Measurements from ENCODE around the gene CD300E. TPM values are rescaled to one million over a fixed set of nuclear protein-coding genes. Genes with fewer than 3 reads are reported as not detected.

The CD300E gene
- polyA plus RNA-seq, 1 donor (not counting 4 experiments of a cell fraction or from before 2014, with no cell fraction given): not detected

- no peak overlapping the region for H3K4me2 ChIP-seq (ENCODE audit: control insufficient read depth, extremely low read depth, insufficient read depth, low read depth, low read length)
- no peak overlapping the region for H3K9ac ChIP-seq (ENCODE audit: control insufficient read depth, extremely low read depth, insufficient read depth, low read length)
- H3K27me3 ChIP-seq (ENCODE audit: control insufficient read depth, extremely low read depth, insufficient read depth, low read length): peaks cover 18% of the 10 kb centered on the region
- H3K79me2 ChIP-seq (ENCODE audit: control insufficient read depth, insufficient read depth, low read length): no peaks in the 10 kb centered on the region
- TF ChIP-seq CTCF (optimal IDR thresholded peaks at IDR 0.05 in 1 of 3, IDR thresholded peaks at IDR 0.05 in 1 of 3, conservative IDR thresholded peaks at IDR 0.05 in 1 of 3; ENCODE audit: extremely low read depth in 1 of 3, insufficient read depth in 2 of 3, low read length in 3 of 3) (no peak), EZH2 (IDR thresholded peaks at IDR 0.05; ENCODE audit: low read length) (no peak)
- no peaks in the 10 kb centered on the region for H3K36me3 ChIP-seq (ENCODE audit: control insufficient read depth in 2 of 2, extremely low read depth in 1 of 2, insufficient read depth in 2 of 2, low read length in 2 of 2)
- no peak overlapping the region for H3K4me3 ChIP-seq (ENCODE audit: control insufficient read depth in 2 of 3, extremely low read depth in 1 of 3, insufficient read depth in 2 of 3, low read depth in 1 of 3, low read length in 3 of 3)
- H3K4me1 ChIP-seq (ENCODE audit: control insufficient read depth, extremely low read depth, insufficient read depth, low read length): no peaks in the 10 kb centered on the region
- no peaks in the 10 kb centered on the region for H3K9me1 ChIP-seq (ENCODE audit: control insufficient read depth, extremely low read depth, insufficient read depth, low read length)
- DNase-seq (ENCODE audit: low read depth, low spot score): no peak
- dilution Hi-C loops (cut with MboI; ENCODE audit: extremely low pct_ligation_motif_present, low sequenced_read_pairs): no loop called here
- no peak for FAIRE-seq
- no peak overlapping the region for H2AFZ ChIP-seq (ENCODE audit: control insufficient read depth, low read length)
- H4K20me1 ChIP-seq (ENCODE audit: control insufficient read depth, extremely low read depth, insufficient read depth, low read length): no peaks in the 10 kb centered on the region
- H3K27ac ChIP-seq (ENCODE audit: control insufficient read depth, insufficient read depth, low read length): no peak overlapping the region
- H3K9me3 ChIP-seq (ENCODE audit: control insufficient read depth, low read depth, low read length): no peaks in the 10 kb centered on the region
Observed at GRCh38 chr17:74649909-74650308, 26.4 kb upstream of the CD300E start.

GRCh38 chr17:74647871-74648672 lies 24.5 kb upstream of the CD300E start:
- H3K27me3 ChIP-seq (ENCODE audit: control insufficient read depth, extremely low read depth, insufficient read depth, low read length): peaks cover 14% of the 10 kb centered on the region
- no peak for TF ChIP-seq CTCF (optimal IDR thresholded peaks at IDR 0.05 in 1 of 3, IDR thresholded peaks at IDR 0.05 in 1 of 3, conservative IDR thresholded peaks at IDR 0.05 in 1 of 3; ENCODE audit: extremely low read depth in 1 of 3, insufficient read depth in 2 of 3, low read length in 3 of 3)
- TF ChIP-seq EZH2 (IDR thresholded peaks at IDR 0.05; ENCODE audit: low read length): no peak
- FAIRE-seq: no peak

More at GRCh38 chr17:74647871-74648672, 24.5 kb upstream of the CD300E start:
- Histone ChIP-seq H3K27ac (ENCODE audit: control insufficient read depth, insufficient read depth, low read length) (no peak overlapping the region), H3K4me3 (ENCODE audit: control insufficient read depth in 2 of 3, extremely low read depth in 1 of 3, insufficient read depth in 2 of 3, low read depth in 1 of 3, low read length in 3 of 3) (no peak overlapping the region), H3K79me2 (ENCODE audit: control insufficient read depth, insufficient read depth, low read length) (no peaks in the 10 kb centered on the region), H3K4me2 (ENCODE audit: control insufficient read depth, extremely low read depth, insufficient read depth, low read depth, low read length) (no peak overlapping the region), H3K4me1 (ENCODE audit: control insufficient read depth, extremely low read depth, insufficient read depth, low read length) (no peaks in the 10 kb centered on the region), H3K9ac (ENCODE audit: control insufficient read depth, extremely low read depth, insufficient read depth, low read length) (no peak overlapping the region), H4K20me1 (ENCODE audit: control insufficient read depth, extremely low read depth, insufficient read depth, low read length) (no peaks in the 10 kb centered on the region), H3K9me1 (ENCODE audit: control insufficient read depth, extremely low read depth, insufficient read depth, low read length) (no peaks in the 10 kb centered on the region), H3K36me3 (ENCODE audit: control insufficient read depth in 2 of 2, extremely low read depth in 1 of 2, insufficient read depth in 2 of 2, low read length in 2 of 2) (no peaks in the 10 kb centered on the region), H2AFZ (ENCODE audit: control insufficient read depth, low read length) (no peak overlapping the region), H3K9me3 (ENCODE audit: control insufficient read depth, low read depth, low read length) (no peaks in the 10 kb centered on the region)
- dilution Hi-C loops (cut with MboI; ENCODE audit: extremely low pct_ligation_motif_present, low sequenced_read_pairs): no loop called here
- no peak for DNase-seq (ENCODE audit: low read depth, low spot score)

Measured in keratinocyte (primary cell).